GM23338 (cell line): ENCODE measurements around the gene RBP5.

ENCODE experiments used
- EZH2 ChIP-seq: fragments of 200-600 bp; sonication (generic); IDR thresholded peaks from one replicate; pipeline ENCODE4 v1.8.0; 2017; ENCODE audit warnings: antibody characterized with exemption, mild to moderate bottlenecking, low read depth; ENCODE audit not compliant: unreplicated experiment
- EZH2phosphoT487 ChIP-seq: fragments of 200-600 bp; sonication (generic); IDR thresholded peaks from one replicate; pipeline ENCODE4 v1.8.1; 2018; ENCODE audit warnings: antibody characterized with exemption; ENCODE audit not compliant: unreplicated experiment
- JUNB ChIP-seq: IDR thresholded peaks from one replicate; pipeline ENCODE4 v1.6.1; 2016; ENCODE audit warnings: antibody characterized with exemption; ENCODE audit not compliant: unreplicated experiment
- POLR2AphosphoS5 ChIP-seq: IDR thresholded peaks from 2 replicates; pipeline ENCODE4 v1.6.1; 2016; ENCODE audit warnings: antibody characterized with exemption, low read depth
- ZNF114 ChIP-seq: fragments of 250-450 bp; sonication (Bioruptor Pico); IDR thresholded peaks from 2 replicates; pipeline ENCODE4 v1.5.0; 2020; ENCODE audit warnings: mild to moderate bottlenecking, moderate library complexity
- TF ChIP-seq, protein P1 (sequence below), 2 experiments: fragments of 200-600 bp in 1 of 2; sonication (generic) in 1 of 2; conservative IDR thresholded peaks; 2 replicates each; pipeline versions ENCODE4 v1.5.1 to v1.6.1; 2016 to 2017; ENCODE audit warnings: antibody characterized with exemption in 2 of 2, low read depth in 2 of 2, mild to moderate bottlenecking in 2 of 2, moderate library complexity in 1 of 2
- TF ChIP-seq, protein P2 (sequence below): IDR thresholded peaks from one replicate; pipeline ENCODE4 v1.6.1; 2018; ENCODE audit warnings: antibody characterized with exemption; ENCODE audit not compliant: unreplicated experiment
- TF ChIP-seq, protein P3 (sequence below): IDR thresholded peaks from 2 replicates; pipeline ENCODE4 v1.6.1; 2016; ENCODE audit warnings: antibody characterized with exemption

DNA sequence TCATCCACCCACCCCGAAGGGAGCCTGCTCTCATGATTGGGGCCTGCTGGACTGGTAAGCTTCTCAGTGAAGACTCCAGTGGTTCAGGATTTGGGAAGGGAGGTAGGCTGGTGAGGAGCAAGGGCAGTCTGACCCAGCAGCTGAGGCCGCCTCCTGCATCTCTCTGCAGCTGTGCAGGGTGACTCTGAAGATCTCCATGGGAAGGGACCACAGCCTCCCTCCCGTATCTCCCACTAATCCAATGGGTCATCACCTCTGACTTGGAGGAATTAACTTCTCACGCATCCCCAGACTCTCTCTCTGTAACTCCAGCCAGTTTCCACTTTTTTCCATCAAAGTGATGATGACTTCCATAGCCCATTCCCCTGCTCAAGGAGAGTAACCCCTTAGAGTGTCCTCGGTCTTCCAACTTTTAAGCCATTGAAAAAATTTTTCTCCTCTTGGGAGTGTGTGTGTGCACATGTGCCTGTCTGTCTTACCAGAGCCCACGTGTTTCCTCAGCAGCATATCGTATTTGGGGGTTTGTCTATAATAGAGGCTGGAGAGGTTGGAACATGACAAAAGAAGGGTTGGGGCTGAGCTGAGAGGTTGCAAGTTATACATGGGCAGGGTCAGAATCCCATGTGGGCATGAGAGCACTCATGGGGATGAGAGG, 12.8 kb upstream of the RBP5 start:
- no peak for TF ChIP-seq EZH2
- TF ChIP-seq, protein P1, sequence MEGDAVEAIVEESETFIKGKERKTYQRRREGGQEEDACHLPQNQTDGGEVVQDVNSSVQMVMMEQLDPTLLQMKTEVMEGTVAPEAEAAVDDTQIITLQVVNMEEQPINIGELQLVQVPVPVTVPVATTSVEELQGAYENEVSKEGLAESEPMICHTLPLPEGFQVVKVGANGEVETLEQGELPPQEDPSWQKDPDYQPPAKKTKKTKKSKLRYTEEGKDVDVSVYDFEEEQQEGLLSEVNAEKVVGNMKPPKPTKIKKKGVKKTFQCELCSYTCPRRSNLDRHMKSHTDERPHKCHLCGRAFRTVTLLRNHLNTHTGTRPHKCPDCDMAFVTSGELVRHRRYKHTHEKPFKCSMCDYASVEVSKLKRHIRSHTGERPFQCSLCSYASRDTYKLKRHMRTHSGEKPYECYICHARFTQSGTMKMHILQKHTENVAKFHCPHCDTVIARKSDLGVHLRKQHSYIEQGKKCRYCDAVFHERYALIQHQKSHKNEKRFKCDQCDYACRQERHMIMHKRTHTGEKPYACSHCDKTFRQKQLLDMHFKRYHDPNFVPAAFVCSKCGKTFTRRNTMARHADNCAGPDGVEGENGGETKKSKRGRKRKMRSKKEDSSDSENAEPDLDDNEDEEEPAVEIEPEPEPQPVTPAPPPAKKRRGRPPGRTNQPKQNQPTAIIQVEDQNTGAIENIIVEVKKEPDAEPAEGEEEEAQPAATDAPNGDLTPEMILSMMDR (conservative IDR thresholded peaks at IDR 0.05; ENCODE audit: low read depth in 2 of 2), result no peak
- no peak for TF ChIP-seq JUNB
- no peak for TF ChIP-seq POLR2AphosphoS5
- TF ChIP-seq, protein P2, sequence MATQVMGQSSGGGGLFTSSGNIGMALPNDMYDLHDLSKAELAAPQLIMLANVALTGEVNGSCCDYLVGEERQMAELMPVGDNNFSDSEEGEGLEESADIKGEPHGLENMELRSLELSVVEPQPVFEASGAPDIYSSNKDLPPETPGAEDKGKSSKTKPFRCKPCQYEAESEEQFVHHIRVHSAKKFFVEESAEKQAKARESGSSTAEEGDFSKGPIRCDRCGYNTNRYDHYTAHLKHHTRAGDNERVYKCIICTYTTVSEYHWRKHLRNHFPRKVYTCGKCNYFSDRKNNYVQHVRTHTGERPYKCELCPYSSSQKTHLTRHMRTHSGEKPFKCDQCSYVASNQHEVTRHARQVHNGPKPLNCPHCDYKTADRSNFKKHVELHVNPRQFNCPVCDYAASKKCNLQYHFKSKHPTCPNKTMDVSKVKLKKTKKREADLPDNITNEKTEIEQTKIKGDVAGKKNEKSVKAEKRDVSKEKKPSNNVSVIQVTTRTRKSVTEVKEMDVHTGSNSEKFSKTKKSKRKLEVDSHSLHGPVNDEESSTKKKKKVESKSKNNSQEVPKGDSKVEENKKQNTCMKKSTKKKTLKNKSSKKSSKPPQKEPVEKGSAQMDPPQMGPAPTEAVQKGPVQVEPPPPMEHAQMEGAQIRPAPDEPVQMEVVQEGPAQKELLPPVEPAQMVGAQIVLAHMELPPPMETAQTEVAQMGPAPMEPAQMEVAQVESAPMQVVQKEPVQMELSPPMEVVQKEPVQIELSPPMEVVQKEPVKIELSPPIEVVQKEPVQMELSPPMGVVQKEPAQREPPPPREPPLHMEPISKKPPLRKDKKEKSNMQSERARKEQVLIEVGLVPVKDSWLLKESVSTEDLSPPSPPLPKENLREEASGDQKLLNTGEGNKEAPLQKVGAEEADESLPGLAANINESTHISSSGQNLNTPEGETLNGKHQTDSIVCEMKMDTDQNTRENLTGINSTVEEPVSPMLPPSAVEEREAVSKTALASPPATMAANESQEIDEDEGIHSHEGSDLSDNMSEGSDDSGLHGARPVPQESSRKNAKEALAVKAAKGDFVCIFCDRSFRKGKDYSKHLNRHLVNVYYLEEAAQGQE, result no peak
- no peak for TF ChIP-seq EZH2phosphoT487
- TF ChIP-seq, protein P3, sequence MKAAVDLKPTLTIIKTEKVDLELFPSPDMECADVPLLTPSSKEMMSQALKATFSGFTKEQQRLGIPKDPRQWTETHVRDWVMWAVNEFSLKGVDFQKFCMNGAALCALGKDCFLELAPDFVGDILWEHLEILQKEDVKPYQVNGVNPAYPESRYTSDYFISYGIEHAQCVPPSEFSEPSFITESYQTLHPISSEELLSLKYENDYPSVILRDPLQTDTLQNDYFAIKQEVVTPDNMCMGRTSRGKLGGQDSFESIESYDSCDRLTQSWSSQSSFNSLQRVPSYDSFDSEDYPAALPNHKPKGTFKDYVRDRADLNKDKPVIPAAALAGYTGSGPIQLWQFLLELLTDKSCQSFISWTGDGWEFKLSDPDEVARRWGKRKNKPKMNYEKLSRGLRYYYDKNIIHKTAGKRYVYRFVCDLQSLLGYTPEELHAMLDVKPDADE, result no peak
- TF ChIP-seq ZNF114 (CRISPR knock-in tag), result no peak
